GM18505 (cell line): Measurements from ENCODE around the gene YKT6.
"Not testable (repeated sequence)": the region's sequence is repeated elsewhere in the genome, so short reads cannot be mapped to it uniquely, and the experiment has no call there.

Source experiments
- ATAC-seq: cut with Tn5 transposase; IDR thresholded peaks from one replicate; pipeline ENCODE4 v1.9.1; 2021; ENCODE audit not compliant: unreplicated experiment
- POLR2A ChIP-seq: IDR thresholded peaks from 4 replicates; pipeline ENCODE4 v1.6.1; 2011; ENCODE audit warnings: borderline replicate concordance; ENCODE audit not compliant: insufficient read depth, insufficient read length; ENCODE audit errors: extremely low read depth

Gene YKT6

DNA sequence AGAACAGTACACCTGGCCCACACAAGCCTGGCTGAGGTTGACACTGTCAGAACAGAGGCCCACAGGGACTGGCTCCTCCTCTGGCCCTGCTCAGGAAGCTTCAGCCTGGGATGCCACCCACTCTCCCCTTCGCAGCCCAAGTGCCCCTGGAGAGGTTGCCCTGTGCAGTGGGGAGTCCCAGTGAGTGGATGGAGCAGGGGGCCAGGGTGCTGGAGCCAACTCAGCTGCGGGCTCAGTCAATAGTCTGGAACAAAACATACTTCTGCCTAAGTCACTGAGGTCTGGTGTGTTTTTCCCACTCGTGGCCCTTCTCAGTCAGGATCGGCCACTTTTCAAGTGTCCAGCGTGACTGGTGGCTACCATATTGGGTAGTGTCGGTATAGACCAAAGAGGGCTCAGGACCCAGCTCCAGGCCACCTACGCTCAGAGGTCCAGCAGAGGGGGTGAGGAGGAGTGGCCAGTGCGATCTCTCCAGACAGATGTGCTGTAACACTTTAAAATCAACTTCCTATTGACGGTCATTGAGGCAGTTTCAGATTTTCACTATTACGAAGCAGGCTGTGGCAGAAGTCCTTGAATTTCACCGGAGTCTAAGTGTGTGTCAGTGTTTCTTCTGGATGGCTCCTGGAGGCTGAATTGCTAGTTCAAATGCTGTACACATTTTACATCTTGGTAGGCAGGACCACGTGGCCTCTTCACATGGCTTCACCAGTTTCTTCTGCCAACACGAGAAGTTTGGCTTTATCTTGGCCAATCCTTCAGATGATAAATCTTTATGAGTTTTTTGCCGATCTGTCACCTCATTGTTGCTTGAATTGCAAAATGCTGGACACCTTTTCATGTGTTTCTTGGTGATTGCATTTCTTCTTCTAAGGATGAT, 10.5 kb upstream of the YKT6 start:
- ATAC-seq = no peak
- TF ChIP-seq POLR2A = no peak

DNA sequence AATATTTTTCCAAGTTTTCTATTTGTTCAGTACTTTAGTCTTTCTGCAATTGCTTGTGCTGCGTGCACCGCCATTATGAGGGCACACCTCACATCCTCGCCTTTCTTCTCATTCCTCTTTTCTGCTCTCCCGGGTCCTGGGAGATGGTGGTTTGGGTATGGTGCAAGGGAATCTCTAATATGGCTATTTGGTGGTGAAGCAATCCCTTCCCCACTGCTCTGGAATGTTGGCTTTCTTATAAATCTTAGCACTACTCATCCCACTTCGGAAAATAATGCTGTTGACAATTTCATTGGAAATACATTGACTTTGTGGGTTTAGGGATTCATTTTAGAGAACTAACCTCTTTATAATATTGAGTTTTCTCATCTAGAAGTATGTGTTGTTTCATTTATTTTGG, 9.6 kb upstream of the YKT6 start:
- TF ChIP-seq POLR2A = no peak

GRCh38 chr7:44193011-44193802, 7.6 kb upstream of the YKT6 start:
- TF ChIP-seq POLR2A = no peak
- ATAC-seq = no peak

More for the DNA sequence above, 9.6 kb upstream of the YKT6 start:
- no peak for ATAC-seq

GRCh38 chr7:44194069-44194468, 6.7 kb upstream of the YKT6 start:
- TF ChIP-seq POLR2A = no peak
- ATAC-seq = no peak

GRCh38 chr7:44194562-44195145, 6.1 kb upstream of the YKT6 start:
- ATAC-seq = no peak
- no peak for TF ChIP-seq POLR2A

- no peak for TF ChIP-seq POLR2A
Observed at GRCh38 chr7:44195889-44196288, 4.9 kb upstream of the YKT6 start.

GRCh38 chr7:44196450-44196872, 4.3 kb upstream of the YKT6 start:
- ATAC-seq = no peak
- TF ChIP-seq POLR2A = no peak

More at GRCh38 chr7:44195889-44196288, 4.9 kb upstream of the YKT6 start:
- ATAC-seq = no peak

DNA sequence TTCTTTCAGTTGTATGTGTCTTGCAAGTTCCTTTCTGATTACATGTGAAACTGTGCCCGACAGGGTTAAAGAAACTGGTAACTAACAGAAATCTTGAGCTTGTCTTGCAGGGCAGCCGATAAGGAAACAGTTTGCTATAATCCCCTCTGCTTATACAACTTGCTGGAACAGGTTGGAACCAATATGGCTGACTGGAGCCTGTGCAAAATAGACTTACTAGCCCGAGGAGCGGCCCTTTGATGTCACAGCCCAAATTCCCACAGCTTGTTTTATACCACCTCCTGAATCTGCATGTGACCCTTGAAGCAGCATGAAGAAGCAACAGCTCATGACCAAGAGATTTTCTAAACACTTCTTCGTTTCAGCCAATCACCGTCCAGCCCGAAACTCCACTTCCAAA, 3.3 kb upstream of the YKT6 start:
- no peak for TF ChIP-seq POLR2A
- no peak for ATAC-seq

GRCh38 chr7:44200163-44200562, 615 bp upstream of the YKT6 start:
- not testable (repeated sequence) for ATAC-seq

DNA sequence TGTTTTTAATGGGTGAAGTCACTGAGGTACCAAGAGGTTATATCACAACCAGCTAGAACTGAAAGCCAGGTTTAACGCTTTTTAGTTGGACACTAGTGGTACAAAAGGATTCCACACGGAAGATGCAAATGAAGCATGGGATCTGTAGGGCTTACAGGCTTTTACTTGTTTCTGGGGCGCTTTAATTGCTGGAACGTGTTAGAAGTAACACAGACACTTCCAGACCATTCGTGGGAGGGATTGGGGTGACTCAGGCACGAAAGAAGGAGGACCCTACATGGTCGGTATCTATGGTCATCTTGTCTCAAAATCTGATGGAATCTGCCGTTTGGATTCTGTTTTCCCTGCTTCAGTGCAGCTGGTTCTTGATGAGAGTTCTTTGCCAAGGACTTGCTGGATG, 1.0 kb downstream of the YKT6 start:
- TF ChIP-seq POLR2A = no peak
- ATAC-seq = no peak

GRCh38 chr7:44206008-44206407, 5.2 kb downstream of the YKT6 start:
- ATAC-seq = no peak
- no peak for TF ChIP-seq POLR2A

- no peak for TF ChIP-seq POLR2A
- ATAC-seq = no peak
Observed at GRCh38 chr7:44208085-44208484, 7.3 kb downstream of the YKT6 start.

DNA sequence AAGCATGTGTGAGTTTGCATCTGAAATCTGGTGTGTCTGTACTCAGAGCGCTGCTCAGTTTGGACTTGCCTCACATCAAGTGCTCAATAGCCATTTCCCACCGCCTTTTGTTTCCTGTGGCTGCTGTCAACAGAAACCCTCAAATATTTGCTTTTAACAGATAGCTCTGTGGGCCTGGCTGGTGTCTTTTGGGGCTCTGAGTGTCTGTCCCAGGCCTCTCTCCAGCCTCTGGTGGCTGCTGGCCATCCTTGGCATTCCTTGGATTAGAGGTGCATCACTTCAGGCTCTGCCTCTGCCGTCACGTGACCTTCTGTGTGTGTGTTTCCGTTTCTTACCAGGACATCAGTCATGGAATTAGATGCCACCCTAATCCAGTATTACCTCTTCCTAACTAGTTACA, 9.3 kb downstream of the YKT6 start:
- TF ChIP-seq POLR2A = no peak
- ATAC-seq = no peak
